Pancreas (tissue), 10 donors: Measurements from ENCODE around the gene MBD6. TPM values are rescaled to one million over a fixed set of nuclear protein-coding genes. Genes with fewer than 3 reads are reported as not detected.
"Not testable (repeated sequence)": the region's sequence is repeated elsewhere in the genome, so short reads cannot be mapped to it uniquely, and the experiment has no call there.

Experiments used
- ATAC-seq, 4 donors: fragments of 200-7000 bp; cut with Tn5 transposase; one replicate each; pipeline versions ENCODE4 v1.8.0 to v1.9.1; 2020; ENCODE audit warnings: mild to moderate bottlenecking in 4 of 4, moderate library complexity in 4 of 4
- DNase-seq, 6 donors: peaks; one replicate each; pipeline ENCODE4 v3.0.0-alpha.2; 2020
- FAIRE-seq: peaks from 2 replicates; lab custom pipeline; 2012; peaks lifted over from hg19 to GRCh38; lab: Jason Lieb, UNC
- H3K27ac ChIP-seq, 4 donors: fragments of 200-600 bp; sonication (generic); 1 replicate in 3 of 4; 2 replicates in 1 of 4; pipeline versions ENCODE4 v1.5.0 to v1.8.0; 2020
- H3K27me3 ChIP-seq, 4 donors: fragments of 200-600 bp; one replicate each; pipeline ENCODE4 v1.8.0; 2021
- H3K36me3 ChIP-seq, 3 donors: fragments of 200-600 bp; sonication (generic) in 1 of 3; one replicate each; pipeline versions ENCODE4 v1.5.0 to v1.8.0; 2020 to 2021
- H3K4me1 ChIP-seq, 3 donors: fragments of 200-600 bp; one replicate each; pipeline ENCODE4 v1.8.0; 2021
- H3K4me3 ChIP-seq, 4 donors: fragments of 200-600 bp; sonication (generic) in 2 of 4; one replicate each; pipeline versions ENCODE4 v1.5.0 to v1.8.0; 2020 to 2021
- H3K9me3 ChIP-seq, 4 donors: fragments of 200-600 bp; one replicate each; pipeline ENCODE4 v1.8.0; 2021
- CTCF ChIP-seq, 4 donors: fragments of 200-600 bp; sonication (generic) in 3 of 4; IDR thresholded peaks; one replicate each; pipeline versions ENCODE4 v1.5.0 to v1.8.0; 2021; ENCODE audit warnings: antibody characterized with exemption in 4 of 4
- WGBS, 2 donors: extraction: QIAGEN DNeasy Blood & Tissue Kit; methylation state at CpG; one replicate each; pipeline ENCODE4 v1.1.7; 2013; 5-methylcytosine and 5-hydroxymethylcytosine counted together
- intact Hi-C, 3 donors: fragments of 100-400 bp; cut with DNase I; formaldehyde crosslinking; loops; one replicate each; pipeline versions ENCODE4 v1.11.1 to v1.14.2; 2022
- polyA plus RNA-seq, 2 donors: library from polyadenylated mRNA; stranded (reverse); fragments of 200-250 nt; gene quantifications; one replicate each; pipeline ENCODE4 v1.2.3, GENCODE V29; 2013
- total RNA-seq, 6 donors: library from RNA; stranded (reverse); fragmentation: NEBNext Ultra II Directional in 4 of 6; extraction: Animal tissue kit (Norgen Biotek cat#: 25700) in 4 of 6; gene quantifications; one replicate each; pipeline versions ENCODE4 v1.2.1 to v1.2.4, GENCODE V29; 2021 to 2023
- donor health status: healthy with polysubstance abuse.
- donor health status: DM: no; HTN: no; CAD: no; lungs with moderate emphysema.
- donor health status: DM: no; HTN: no; CAD: no.
- donor health status: control.
- donor health status: control.
- donor health status: Bipolar disorder and iron deficiency.
- donor health status: DM: yes; HTN: yes; CAD: no.
- donor health status: DM: no; HTN: no; CAD: no.
- donor health status: DM: no; HTN: no; CAD: no.
- donor health status: DM: yes; HTN: yes; CAD: no.

The MBD6 gene
- total and polyA plus RNA-seq, 8 donors = 37.4 to 87.1 (median 51.9) TPM

- Histone ChIP-seq H3K27me3 (no peaks in the 10 kb centered on the region), H3K9me3 (no peaks in the 10 kb centered on the region), H3K36me3 (peaks cover 9 to 28% (median 10%) of the 10 kb centered on the region in 3 donors), H3K4me1 (no peaks in the 10 kb centered on the region), H3K4me3 (no peak overlapping the region), H3K27ac (no peak overlapping the region)
- FAIRE-seq = no peak
- no peak for TF ChIP-seq CTCF (IDR thresholded peaks at IDR 0.05)
- ATAC-seq = no peak
- intact Hi-C loops = no loop called here
- no peak for DNase-seq
Measured at GRCh38 chr12:57496822-57497221, 25.8 kb upstream of the MBD6 start.

- H3K9me3 ChIP-seq = no peaks in the 10 kb centered on the region
- ATAC-seq (no peak), FAIRE-seq (no peak), DNase-seq (peak in 1 of 6 donors; percentile 6)
- no peak overlapping the region for H3K4me3 ChIP-seq
- H3K27me3 ChIP-seq = no peaks in the 10 kb centered on the region
- intact Hi-C loops = no loop called here
- H3K27ac ChIP-seq = no peak overlapping the region
- H3K36me3 ChIP-seq = peaks cover 9 to 27% (median 10%) of the 10 kb centered on the region in 3 donors
- 91 to 92% methylated on average over 12 of the region's 12 CpGs for WGBS, 2 donors
- TF ChIP-seq CTCF (IDR thresholded peaks at IDR 0.05) = no peak
- no peaks in the 10 kb centered on the region for H3K4me1 ChIP-seq
Measured at GRCh38 chr12:57497223-57498131, 25.1 kb upstream of the MBD6 start.

- no peak for TF ChIP-seq CTCF (IDR thresholded peaks at IDR 0.05)
- H3K4me1 ChIP-seq = no peaks in the 10 kb centered on the region
- H3K27me3 ChIP-seq = no peaks in the 10 kb centered on the region
- 89 to 91% methylated on average over 9 of the region's 9 CpGs for WGBS, 2 donors
- FAIRE-seq (no peak), DNase-seq (peak in 1 of 6 donors; percentile 27), ATAC-seq (no peak)
- intact Hi-C loops = no loop called here
- H3K4me3 ChIP-seq = no peak overlapping the region
- peaks cover 9 to 31% (median 10%) of the 10 kb centered on the region in 3 donors for H3K36me3 ChIP-seq
- H3K27ac ChIP-seq = no peak overlapping the region
- no peaks in the 10 kb centered on the region for H3K9me3 ChIP-seq
Measured at GRCh38 chr12:57498132-57498502, 24.5 kb upstream of the MBD6 start.

GRCh38 chr12:57498571-57498970 is 24.1 kb upstream of the MBD6 start:
- no peaks in the 10 kb centered on the region for H3K4me1 ChIP-seq
- DNase-seq (peak in 1 of 6 donors; percentile 5), ATAC-seq (no peak), FAIRE-seq (no peak)
- H3K27me3 ChIP-seq = no peaks in the 10 kb centered on the region
- WGBS, 2 donors = 94% methylated on average over 4 of the region's 4 CpGs
- H3K9me3 ChIP-seq = no peaks in the 10 kb centered on the region
- H3K36me3 ChIP-seq = peaks cover 9 to 31% (median 10%) of the 10 kb centered on the region in 3 donors
- intact Hi-C loops = no loop called here
- H3K27ac ChIP-seq = no peak overlapping the region
- H3K4me3 ChIP-seq = no peak overlapping the region
- no peak for TF ChIP-seq CTCF (IDR thresholded peaks at IDR 0.05)

- WGBS, 2 donors = 94 to 97% methylated on average over 11 of the region's 11 CpGs
- Histone ChIP-seq H3K27me3 (no peaks in the 10 kb centered on the region), H3K4me1 (no peaks in the 10 kb centered on the region), H3K27ac (no peak overlapping the region), H3K4me3 (no peak overlapping the region), H3K9me3 (no peaks in the 10 kb centered on the region), H3K36me3 (peaks cover 9 to 48% (median 10%) of the 10 kb centered on the region in 3 donors)
- intact Hi-C loops = no loop called here
- ATAC-seq = no peak
- DNase-seq = peak in 1 of 6 donors; percentile 26
- no peak for TF ChIP-seq CTCF (IDR thresholded peaks at IDR 0.05)
- no peak for FAIRE-seq
Measured at GRCh38 chr12:57500213-57500612, 22.4 kb upstream of the MBD6 start.

GRCh38 chr12:57502311-57502969 is 20.2 kb upstream of the MBD6 start:
- H3K27me3 ChIP-seq, ATAC-seq, FAIRE-seq, H3K4me1 ChIP-seq, H3K4me3 ChIP-seq, H3K9me3 ChIP-seq, H3K27ac ChIP-seq, intact Hi-C loops: not testable (repeated sequence)
- WGBS, 2 donors = 96% methylated on average over 17 to 22 of the region's 22 CpGs
- peaks cover 9 to 60% (median 17%) of the 10 kb centered on the region in 3 donors for H3K36me3 ChIP-seq
- peak in 1 of 6 donors; percentile 23 for DNase-seq

GRCh38 chr12:57506541-57506940 is 16.1 kb upstream of the MBD6 start:
- H3K27me3 ChIP-seq, ATAC-seq, intact Hi-C loops, FAIRE-seq, H3K4me3 ChIP-seq, H3K4me1 ChIP-seq, DNase-seq, H3K9me3 ChIP-seq, H3K27ac ChIP-seq: not testable (repeated sequence)
- peaks cover 0 to 53% (median 10%) of the 10 kb centered on the region in 3 donors for H3K36me3 ChIP-seq
- WGBS, 2 donors = 91 to 93% methylated on average over 4 of the region's 4 CpGs
